22Rv1 (cell line): Measurements from ENCODE around the gene NCOA3.

Experiments
- H3K27ac ChIP-seq: fragments of 450-650 bp; 2 replicates; pipeline ENCODE4 v1.5.1; 2017
- ZFX ChIP-seq: fragments of 450-650 bp; IDR thresholded peaks from 2 replicates; pipeline ENCODE4 v1.6.1; 2017; ENCODE audit warnings: antibody characterized with exemption, borderline replicate concordance
- TF ChIP-seq, protein P1 (sequence below): fragments of 450-650 bp; IDR thresholded peaks from 2 replicates; pipeline ENCODE4 v1.5.1; 2017; ENCODE audit warnings: mild to moderate bottlenecking

Gene NCOA3

DNA sequence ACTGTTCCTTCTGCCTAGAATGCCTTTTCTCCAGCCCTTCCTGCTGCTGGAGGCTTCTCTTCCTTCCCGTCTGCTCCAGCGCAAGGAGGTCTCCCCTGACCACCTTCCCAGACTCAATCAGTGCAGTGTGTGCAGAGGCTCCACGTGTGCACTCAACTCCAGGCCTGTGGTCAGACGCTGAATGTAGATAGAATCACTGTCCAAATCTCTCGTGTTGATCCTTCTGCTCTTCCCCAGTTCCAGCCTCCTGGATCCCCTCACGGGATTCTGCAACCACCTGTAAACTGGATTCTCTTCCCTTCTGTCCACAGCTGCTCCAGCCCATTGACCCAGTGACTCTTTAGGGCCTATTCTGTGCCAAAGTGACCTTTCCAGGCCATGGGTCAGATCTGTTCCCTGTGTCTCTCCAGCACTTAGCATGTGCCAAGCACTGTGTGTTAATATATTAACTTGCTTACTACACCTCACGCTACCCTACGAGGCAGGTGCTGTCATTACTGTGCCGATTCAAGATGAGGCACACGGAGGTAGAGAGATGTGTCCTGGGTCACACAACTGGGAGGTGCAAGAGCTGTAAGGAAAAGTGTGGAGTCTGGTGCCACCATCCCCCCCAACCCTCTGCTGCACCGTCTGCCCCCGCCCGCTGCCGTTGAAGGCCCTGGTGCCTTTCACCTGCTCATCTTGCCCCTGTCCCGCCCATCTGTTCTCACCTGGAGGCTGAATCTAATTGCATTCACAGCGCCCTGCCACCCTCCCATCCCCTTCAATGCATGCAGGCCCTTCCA lies 171.4 kb downstream of the NCOA3 start:
- TF ChIP-seq, protein P1, sequence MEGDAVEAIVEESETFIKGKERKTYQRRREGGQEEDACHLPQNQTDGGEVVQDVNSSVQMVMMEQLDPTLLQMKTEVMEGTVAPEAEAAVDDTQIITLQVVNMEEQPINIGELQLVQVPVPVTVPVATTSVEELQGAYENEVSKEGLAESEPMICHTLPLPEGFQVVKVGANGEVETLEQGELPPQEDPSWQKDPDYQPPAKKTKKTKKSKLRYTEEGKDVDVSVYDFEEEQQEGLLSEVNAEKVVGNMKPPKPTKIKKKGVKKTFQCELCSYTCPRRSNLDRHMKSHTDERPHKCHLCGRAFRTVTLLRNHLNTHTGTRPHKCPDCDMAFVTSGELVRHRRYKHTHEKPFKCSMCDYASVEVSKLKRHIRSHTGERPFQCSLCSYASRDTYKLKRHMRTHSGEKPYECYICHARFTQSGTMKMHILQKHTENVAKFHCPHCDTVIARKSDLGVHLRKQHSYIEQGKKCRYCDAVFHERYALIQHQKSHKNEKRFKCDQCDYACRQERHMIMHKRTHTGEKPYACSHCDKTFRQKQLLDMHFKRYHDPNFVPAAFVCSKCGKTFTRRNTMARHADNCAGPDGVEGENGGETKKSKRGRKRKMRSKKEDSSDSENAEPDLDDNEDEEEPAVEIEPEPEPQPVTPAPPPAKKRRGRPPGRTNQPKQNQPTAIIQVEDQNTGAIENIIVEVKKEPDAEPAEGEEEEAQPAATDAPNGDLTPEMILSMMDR = no peak
- TF ChIP-seq ZFX = no peak
- no peak overlapping the region for H3K27ac ChIP-seq

DNA sequence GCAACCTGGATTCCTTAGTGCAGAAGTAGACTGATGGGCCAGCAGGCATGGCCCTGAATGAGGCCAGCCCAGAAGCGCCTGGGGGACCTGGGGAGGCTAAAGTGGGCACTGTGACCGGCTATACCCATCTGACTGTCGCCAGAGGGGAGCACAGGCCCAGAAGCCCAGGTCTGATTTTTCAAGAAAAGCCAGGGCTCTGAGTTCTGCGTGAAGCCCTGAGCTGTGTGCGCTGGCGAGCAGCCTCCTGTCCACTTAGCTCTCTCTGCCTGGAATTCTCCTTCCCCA lies 171.9 kb downstream of the NCOA3 start:
- no peak overlapping the region for H3K27ac ChIP-seq
- TF ChIP-seq, protein P1 = no peak
- TF ChIP-seq ZFX = no peak

DNA sequence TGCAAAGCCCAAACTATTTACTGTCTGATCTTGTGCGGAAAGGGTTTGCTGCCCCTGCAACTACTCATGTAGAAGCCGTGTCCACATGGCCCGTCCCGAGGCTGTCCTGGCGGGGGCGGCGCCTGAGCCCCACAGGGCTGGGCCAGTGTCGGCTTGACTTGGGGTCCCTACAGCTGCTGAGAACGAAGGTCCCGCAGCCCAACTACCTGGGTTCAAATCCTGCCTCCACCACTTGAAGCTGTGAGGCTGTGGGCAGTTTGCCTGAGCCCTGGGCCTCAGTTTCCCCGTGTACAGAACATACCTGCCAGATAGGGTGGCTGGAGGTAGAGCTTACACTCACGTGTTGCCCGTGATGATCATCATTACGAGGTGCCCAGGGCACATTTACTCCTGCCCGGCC lies 172.5 kb downstream of the NCOA3 start:
- no peak overlapping the region for H3K27ac ChIP-seq
- TF ChIP-seq, protein P1 = no peak
- TF ChIP-seq ZFX = no peak

DNA sequence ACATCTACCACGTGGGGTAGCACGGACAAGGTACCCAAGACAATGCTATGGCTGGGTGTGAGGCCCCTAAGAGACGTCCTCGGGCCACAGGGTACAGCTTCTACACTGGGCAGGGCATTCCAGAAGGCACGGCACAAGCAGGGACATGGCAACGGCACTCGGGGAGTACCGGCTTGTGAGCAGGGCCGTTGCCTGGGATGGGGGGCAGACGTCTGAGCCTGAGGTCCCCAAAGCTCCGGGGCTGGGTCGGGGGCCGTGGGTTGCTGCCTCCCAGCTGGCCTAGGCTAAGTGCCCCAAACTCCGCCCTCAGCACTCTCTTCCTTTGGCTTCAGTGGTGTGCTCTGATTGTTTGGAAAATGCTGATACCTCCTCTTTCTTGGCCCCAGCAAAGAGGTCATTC lies 173.0 kb downstream of the NCOA3 start:
- TF ChIP-seq, protein P1 = no peak
- no peak for TF ChIP-seq ZFX
- H3K27ac ChIP-seq = no peak overlapping the region

DNA sequence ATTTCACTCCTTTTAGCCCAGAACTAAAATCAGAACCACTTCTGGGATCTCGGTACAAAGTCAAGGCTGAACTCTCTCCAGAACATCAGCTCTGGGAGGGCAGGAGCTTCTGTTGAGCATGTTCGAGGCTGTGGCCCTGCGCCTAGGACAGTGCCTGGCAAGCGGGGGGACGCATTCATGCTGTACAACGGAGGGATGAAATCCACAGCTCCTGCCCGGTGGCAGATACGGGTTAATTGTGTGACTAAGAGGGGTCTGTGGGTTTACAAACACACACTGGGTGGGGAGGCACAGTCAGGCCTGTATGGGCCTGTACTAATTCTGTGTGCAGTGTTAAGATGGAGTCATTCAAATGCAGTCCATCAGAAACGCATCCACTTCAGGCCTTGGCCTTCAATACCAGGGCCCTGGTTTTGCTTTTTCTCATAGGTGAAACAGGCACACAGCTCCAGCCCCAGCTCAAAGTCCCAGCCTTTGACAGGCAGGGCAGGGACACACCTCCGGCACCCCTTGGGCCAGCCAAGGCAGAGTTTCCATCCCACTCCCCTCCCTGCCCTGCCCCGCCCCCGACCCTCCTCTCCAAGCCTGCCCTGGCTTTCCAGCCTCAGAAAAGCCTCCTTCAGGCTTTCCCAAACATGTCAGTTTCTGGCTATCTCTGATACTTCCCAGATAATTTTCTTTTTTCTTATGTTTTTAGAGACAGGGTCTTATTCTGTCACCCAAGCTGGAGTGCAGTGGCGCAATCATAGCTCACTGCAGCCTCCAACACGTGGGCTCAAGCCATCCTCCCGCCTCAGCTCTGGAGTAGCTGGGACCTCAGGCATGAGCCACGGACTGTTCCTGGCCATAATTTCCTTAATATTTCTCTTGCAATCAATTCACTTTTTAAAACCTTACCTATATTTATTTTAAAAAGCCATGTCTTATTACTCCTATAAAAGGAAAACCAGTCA lies 173.8 kb downstream of the NCOA3 start:
- TF ChIP-seq ZFX = no peak
- TF ChIP-seq, protein P1 = no peak
- no peak overlapping the region for H3K27ac ChIP-seq

DNA sequence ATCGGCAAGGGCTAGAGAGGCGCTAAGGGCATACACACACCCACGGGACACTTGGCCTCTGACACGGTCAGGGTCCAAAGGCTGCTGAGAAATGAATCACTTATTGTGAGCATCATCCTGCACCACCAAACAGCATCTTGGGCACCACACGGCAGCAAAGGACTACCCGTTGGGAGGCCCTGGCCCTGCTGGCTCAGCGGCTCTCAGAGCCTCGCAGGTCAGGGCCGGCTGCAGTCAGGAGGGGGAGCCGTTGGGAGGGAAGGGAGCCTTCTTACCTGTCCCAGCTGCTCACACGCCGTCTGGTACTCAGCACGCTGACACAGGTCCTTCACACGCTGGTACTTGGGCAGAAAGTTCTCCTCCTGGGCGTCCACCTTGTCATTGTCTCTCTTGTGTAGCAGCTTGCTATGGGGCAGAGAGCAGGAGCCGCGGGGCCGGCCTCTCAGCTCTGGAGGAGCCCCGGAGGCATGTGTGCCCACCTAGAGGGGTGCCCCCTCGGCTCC lies 174.6 kb downstream of the NCOA3 start:
- TF ChIP-seq, protein P1 = no peak
- no peak for TF ChIP-seq ZFX
- no peak overlapping the region for H3K27ac ChIP-seq
